Measurements from ENCODE around the gene RDH12. TPM values are rescaled to one million over a fixed set of nuclear protein-coding genes. Genes with fewer than 3 reads are reported as not detected.
"Not testable (repeated sequence)": the region's sequence is repeated elsewhere in the genome, so short reads cannot be mapped to it uniquely, and the experiment has no call there.

RDH12 gene
- polyA plus RNA-seq (0.56 TPM in 1 of 2 replicates, not detected in the other), polyA minus RNA-seq (not detected in 2 replicates)

DNA sequence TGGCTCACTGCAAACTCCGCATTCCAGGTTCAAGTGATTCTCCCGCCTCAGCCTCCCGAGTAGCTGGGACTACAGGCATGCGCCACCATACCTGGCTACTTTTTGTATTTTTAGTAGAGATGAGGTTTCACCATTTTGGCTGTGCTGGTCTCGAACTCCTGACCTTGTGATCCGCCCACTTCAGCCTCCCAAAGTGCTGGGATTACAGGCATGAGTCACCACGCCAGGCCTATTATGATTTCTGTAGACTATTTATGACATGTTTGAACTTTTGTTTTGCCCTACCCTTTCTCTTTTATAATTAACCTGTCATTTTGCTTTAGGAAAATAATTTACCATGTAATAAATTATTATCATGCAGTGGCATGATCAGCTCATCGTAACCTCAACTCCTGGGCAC is at the start of gene RDH12:
RDH12 (plus strand) TSS at position 395 of the 400 bp plus-strand sequence. CDS start 20,757 bp downstream, outside the sequence.
- not testable (repeated sequence) for H3K79me2 ChIP-seq (replicated peaks; ENCODE audit: insufficient read depth, low read length); H3K9me2 ChIP-seq (ENCODE audit: insufficient read depth, low read length); H3F3A ChIP-seq (ENCODE audit: insufficient read depth, low read length, poor library complexity, severe bottlenecking); H3K9ac ChIP-seq (ENCODE audit: low read length); H2AFZ ChIP-seq (ENCODE audit: low read depth, low read length); H3K36me3 ChIP-seq (ENCODE audit: insufficient read depth, low read length); H3K27ac ChIP-seq (ENCODE audit: low read length); H3K4me2 ChIP-seq (ENCODE audit: low read length); H4K20me1 ChIP-seq (ENCODE audit: insufficient read depth); H3K9me3 ChIP-seq (ENCODE audit: low read length); H3K27me3 ChIP-seq (ENCODE audit: insufficient read depth, low read depth, low read length); H3K4me3 ChIP-seq (ENCODE audit: low read length)

GRCh38 chr14:67652189-67652588 is 49.5 kb upstream of the RDH12 start:
- Histone ChIP-seq H3K36me3 (ENCODE audit: insufficient read depth, low read length) (peaks cover 19% of the 10 kb centered on the region), H4K20me1 (ENCODE audit: insufficient read depth) (no peaks in the 10 kb centered on the region), H3K9me3 (ENCODE audit: low read length) (no peaks in the 10 kb centered on the region), H2AFZ (ENCODE audit: low read depth, low read length) (no peak overlapping the region), H3K9me2 (ENCODE audit: insufficient read depth, low read length) (no peaks in the 10 kb centered on the region), H3F3A (ENCODE audit: insufficient read depth, low read length, poor library complexity, severe bottlenecking) (no peaks in the 10 kb centered on the region), H3K79me2 (replicated peaks; ENCODE audit: insufficient read depth, low read length) (no peaks in the 10 kb centered on the region), H3K27me3 (ENCODE audit: insufficient read depth, low read depth, low read length) (no peaks in the 10 kb centered on the region), H3K4me2 (ENCODE audit: low read length) (no peak overlapping the region), H3K27ac (ENCODE audit: low read length) (no peak overlapping the region), H3K4me3 (ENCODE audit: low read length) (no peak overlapping the region), H3K9ac (ENCODE audit: low read length) (no peak overlapping the region)
- TF ChIP-seq SMC3 (conservative IDR thresholded peaks at IDR 0.05; ENCODE audit: poor library complexity) (no peak), MXI1 (conservative IDR thresholded peaks at IDR 0.05; ENCODE audit: poor library complexity, severe bottlenecking) (no peak), EP300 (conservative IDR thresholded peaks at IDR 0.05; ENCODE audit: poor library complexity, severe bottlenecking) (no peak), EZH2 (IDR thresholded peaks at IDR 0.05; ENCODE audit: borderline replicate concordance, insufficient read depth, low read length, poor library complexity, severe bottlenecking) (no peak), CTCF (IDR thresholded peaks at IDR 0.05; ENCODE audit: poor library complexity, severe bottlenecking) (no peak)

- H3K9me2 ChIP-seq (ENCODE audit: insufficient read depth, low read length): no peaks in the 10 kb centered on the region
- H3K36me3 ChIP-seq (ENCODE audit: insufficient read depth, low read length): peaks cover 10% of the 10 kb centered on the region
- no peaks in the 10 kb centered on the region for H3K27me3 ChIP-seq (ENCODE audit: insufficient read depth, low read depth, low read length)
- no peaks in the 10 kb centered on the region for H3F3A ChIP-seq (ENCODE audit: insufficient read depth, low read length, poor library complexity, severe bottlenecking)
- H3K4me2 ChIP-seq (ENCODE audit: low read length): no peak overlapping the region
- no peaks in the 10 kb centered on the region for H4K20me1 ChIP-seq (ENCODE audit: insufficient read depth)
- no peak overlapping the region for H3K4me3 ChIP-seq (ENCODE audit: low read length)
- TF ChIP-seq CTCF (IDR thresholded peaks at IDR 0.05; ENCODE audit: poor library complexity, severe bottlenecking): no peak
- no peak for TF ChIP-seq EZH2 (IDR thresholded peaks at IDR 0.05; ENCODE audit: borderline replicate concordance, insufficient read depth, low read length, poor library complexity, severe bottlenecking)
- TF ChIP-seq TAF1 (IDR thresholded peaks at IDR 0.05; ENCODE audit: low read depth): no peak
- no peak for TF ChIP-seq POLR2AphosphoS5 (IDR thresholded peaks at IDR 0.05)
- TF ChIP-seq EP300 (conservative IDR thresholded peaks at IDR 0.05; ENCODE audit: poor library complexity, severe bottlenecking): no peak
- no peak for TF ChIP-seq SMC3 (conservative IDR thresholded peaks at IDR 0.05; ENCODE audit: poor library complexity)
- no peak for TF ChIP-seq MXI1 (conservative IDR thresholded peaks at IDR 0.05; ENCODE audit: poor library complexity, severe bottlenecking)
- TF ChIP-seq REST (IDR thresholded peaks at IDR 0.05; ENCODE audit: borderline replicate concordance): no peak
- no peak for TF ChIP-seq RAD21 (conservative IDR thresholded peaks at IDR 0.05)
- no peak overlapping the region for H3K9ac ChIP-seq (ENCODE audit: low read length)
- H2AFZ ChIP-seq (ENCODE audit: low read depth, low read length): no peak overlapping the region
- no peaks in the 10 kb centered on the region for H3K9me3 ChIP-seq (ENCODE audit: low read length)
- H3K79me2 ChIP-seq (replicated peaks; ENCODE audit: insufficient read depth, low read length): no peaks in the 10 kb centered on the region
- H3K27ac ChIP-seq (ENCODE audit: low read length): no peak overlapping the region
These were observed 47.9 kb upstream of the RDH12 start for GRCh38 chr14:67653651-67654280.

All from neural cell (in vitro differentiated cells).